Activated T-cell treated with anti-CD3 and anti-CD28 coated beads, Interleukin-2, amount 50 U/mL, for 72 hours (primary cell): ENCODE data around the gene GLYATL3. TPM values are rescaled to one million over a fixed set of nuclear protein-coding genes. Genes with fewer than 3 reads are reported as not detected.

Source experiments
- ATAC-seq, 2 donors: fragments of 150-1000 bp; cut with Tn5 transposase; replicated peaks in 1 of 2; 2 replicates each; pipeline ENCODE4 v1.10.0; 2021; ENCODE audit warnings: moderate library complexity in 2 of 2, mild to moderate bottlenecking in 1 of 2
- DNase-seq, 2 donors: peaks; one replicate each; pipeline ENCODE4 v3.0.0; 2021 to 2022; ENCODE audit warnings: mixed read lengths in 1 of 2
- H3K27ac Mint-ChIP-seq: one replicate; pipeline ENCODE4 v1.8.0; 2022; ENCODE audit warnings: mild to moderate bottlenecking, moderate library complexity, mixed read lengths
- H3K27me3 Mint-ChIP-seq: one replicate; pipeline ENCODE4 v1.8.0; 2022; ENCODE audit warnings: low read depth, mixed read lengths
- H3K36me3 Mint-ChIP-seq, 2 donors: one replicate each; pipeline ENCODE4 v1.8.0; 2022; ENCODE audit warnings: mixed read lengths in 2 of 2, mild to moderate bottlenecking in 1 of 2; ENCODE audit not compliant: insufficient read depth in 2 of 2
- H3K4me1 Mint-ChIP-seq: one replicate; pipeline ENCODE4 v1.8.0; 2022; ENCODE audit warnings: low read depth, mixed read lengths
- H3K4me3 Mint-ChIP-seq, 2 donors: one replicate each; pipeline ENCODE4 v1.8.0; 2022; ENCODE audit warnings: mild to moderate bottlenecking in 2 of 2, mixed read lengths in 2 of 2, moderate library complexity in 2 of 2
- H3K9me3 Mint-ChIP-seq, 2 donors: one replicate each; pipeline ENCODE4 v1.8.0; 2022; ENCODE audit warnings: mixed read lengths in 2 of 2
- total RNA-seq, 2 donors: library from RNA; stranded (reverse); gene quantifications; one replicate each; pipeline ENCODE4 v1.2.3, GENCODE V29; 2022

Gene GLYATL3
- total RNA-seq, 2 donors from 2014 or later, result not detected

GRCh38 chr6:49522710-49523593 lies 23.2 kb downstream of the GLYATL3 start:
- H3K4me3 Mint-ChIP-seq, result no peak overlapping the region
- ATAC-seq (no peak), DNase-seq (no peak)
- H3K27ac Mint-ChIP-seq, result no peak overlapping the region
- no peaks in the 10 kb centered on the region for H3K9me3 Mint-ChIP-seq
- no peaks in the 10 kb centered on the region for H3K27me3 Mint-ChIP-seq
- no peaks in the 10 kb centered on the region for H3K4me1 Mint-ChIP-seq
- no peaks in the 10 kb centered on the region for H3K36me3 Mint-ChIP-seq

- Mint-ChIP-seq H3K4me3 (no peak overlapping the region), H3K27me3 (no peaks in the 10 kb centered on the region), H3K36me3 (no peaks in the 10 kb centered on the region), H3K27ac (no peak overlapping the region), H3K9me3 (no peaks in the 10 kb centered on the region), H3K4me1 (no peaks in the 10 kb centered on the region)
- ATAC-seq (no peak), DNase-seq (no peak)
Measured at GRCh38 chr6:49523901-49524300, 24.2 kb downstream of the GLYATL3 start.

GRCh38 chr6:49524541-49524940 lies 24.8 kb downstream of the GLYATL3 start:
- DNase-seq (no peak), ATAC-seq (no peak)

GRCh38 chr6:49526598-49526997 lies 26.9 kb downstream of the GLYATL3 start:
- H3K4me3 Mint-ChIP-seq, result no peak overlapping the region
- peaks cover under 1% of the 10 kb centered on the region for H3K27me3 Mint-ChIP-seq
- no peaks in the 10 kb centered on the region for H3K9me3 Mint-ChIP-seq
- DNase-seq, result no peak
- H3K36me3 Mint-ChIP-seq, result no peaks in the 10 kb centered on the region
- no peak for ATAC-seq
- H3K4me1 Mint-ChIP-seq, result no peaks in the 10 kb centered on the region
- H3K27ac Mint-ChIP-seq, result no peak overlapping the region

More at GRCh38 chr6:49524541-49524940, 24.8 kb downstream of the GLYATL3 start:
- Mint-ChIP-seq H3K4me1 (no peaks in the 10 kb centered on the region), H3K9me3 (no peaks in the 10 kb centered on the region), H3K27me3 (no peaks in the 10 kb centered on the region), H3K36me3 (no peaks in the 10 kb centered on the region), H3K27ac (no peak overlapping the region), H3K4me3 (no peak overlapping the region)

GRCh38 chr6:49527320-49527719 lies 27.6 kb downstream of the GLYATL3 start:
- Mint-ChIP-seq H3K4me1 (no peaks in the 10 kb centered on the region), H3K36me3 (no peaks in the 10 kb centered on the region), H3K4me3 (no peak overlapping the region), H3K27me3 (peaks cover 8% of the 10 kb centered on the region), H3K9me3 (no peaks in the 10 kb centered on the region), H3K27ac (no peak overlapping the region)
- no peak for ATAC-seq
- DNase-seq, result no peak

GRCh38 chr6:49528571-49528970 lies 28.8 kb downstream of the GLYATL3 start:
- Mint-ChIP-seq H3K9me3 (no peaks in the 10 kb centered on the region), H3K27ac (no peak overlapping the region), H3K27me3 (peaks cover 10% of the 10 kb centered on the region), H3K36me3 (no peaks in the 10 kb centered on the region), H3K4me1 (no peaks in the 10 kb centered on the region), H3K4me3 (no peak overlapping the region)
- DNase-seq (no peak), ATAC-seq (no peak)

- peaks cover 16% of the 10 kb centered on the region for H3K27me3 Mint-ChIP-seq
- H3K9me3 Mint-ChIP-seq, result no peaks in the 10 kb centered on the region
- DNase-seq (no peak), ATAC-seq (no peak)
- no peak overlapping the region for H3K27ac Mint-ChIP-seq
- H3K36me3 Mint-ChIP-seq, result no peaks in the 10 kb centered on the region
- no peak overlapping the region for H3K4me3 Mint-ChIP-seq
- no peaks in the 10 kb centered on the region for H3K4me1 Mint-ChIP-seq
Measured at GRCh38 chr6:49530141-49530776, 30.5 kb downstream of the GLYATL3 start.

GRCh38 chr6:49531774-49532569 lies 32.2 kb downstream of the GLYATL3 start:
- H3K27me3 Mint-ChIP-seq, result peaks cover 16% of the 10 kb centered on the region
- ATAC-seq (peak; percentile 68 to 69), DNase-seq (no peak)
- H3K9me3 Mint-ChIP-seq, result no peaks in the 10 kb centered on the region
- H3K4me1 Mint-ChIP-seq, result no peaks in the 10 kb centered on the region
- peak overlapping the region; percentile 17 to 43 for H3K4me3 Mint-ChIP-seq
- no peak overlapping the region for H3K27ac Mint-ChIP-seq
- H3K36me3 Mint-ChIP-seq, result no peaks in the 10 kb centered on the region

GRCh38 chr6:49535795-49536194 lies 36.1 kb downstream of the GLYATL3 start:
- Mint-ChIP-seq H3K9me3 (no peaks in the 10 kb centered on the region), H3K27me3 (peaks cover 16% of the 10 kb centered on the region), H3K27ac (no peak overlapping the region), H3K36me3 (no peaks in the 10 kb centered on the region), H3K4me1 (no peaks in the 10 kb centered on the region), H3K4me3 (no peak overlapping the region)
- no peak for DNase-seq
- no peak for ATAC-seq

GRCh38 chr6:49539102-49539501 lies 39.4 kb downstream of the GLYATL3 start:
- ATAC-seq, result no peak
- peaks cover 6% of the 10 kb centered on the region for H3K4me1 Mint-ChIP-seq
- H3K27me3 Mint-ChIP-seq, result peaks cover 6% of the 10 kb centered on the region
- H3K9me3 Mint-ChIP-seq, result no peaks in the 10 kb centered on the region
- no peak overlapping the region for H3K4me3 Mint-ChIP-seq
- DNase-seq, result no peak
- no peak overlapping the region for H3K27ac Mint-ChIP-seq
- no peaks in the 10 kb centered on the region for H3K36me3 Mint-ChIP-seq

- H3K4me1 Mint-ChIP-seq, result peaks cover 6% of the 10 kb centered on the region
- no peaks in the 10 kb centered on the region for H3K27me3 Mint-ChIP-seq
- no peak overlapping the region for H3K4me3 Mint-ChIP-seq
- H3K27ac Mint-ChIP-seq, result no peak overlapping the region
- H3K9me3 Mint-ChIP-seq, result no peaks in the 10 kb centered on the region
- no peaks in the 10 kb centered on the region for H3K36me3 Mint-ChIP-seq
- ATAC-seq (no peak), DNase-seq (no peak)
Measured at GRCh38 chr6:49540614-49541013, 40.9 kb downstream of the GLYATL3 start.

GRCh38 chr6:49541210-49541724 lies 41.5 kb downstream of the GLYATL3 start:
- no peak for DNase-seq
- Mint-ChIP-seq H3K36me3 (no peaks in the 10 kb centered on the region), H3K27ac (no peak overlapping the region), H3K4me1 (peaks cover 6% of the 10 kb centered on the region), H3K9me3 (no peaks in the 10 kb centered on the region), H3K4me3 (no peak overlapping the region), H3K27me3 (peaks cover 1% of the 10 kb centered on the region)
- ATAC-seq, result no peak

GRCh38 chr6:49541936-49542335 lies 42.2 kb downstream of the GLYATL3 start:
- H3K27me3 Mint-ChIP-seq, result peaks cover 8% of the 10 kb centered on the region
- no peak for DNase-seq
- H3K4me3 Mint-ChIP-seq, result no peak overlapping the region
- peaks cover 6% of the 10 kb centered on the region for H3K4me1 Mint-ChIP-seq
- H3K9me3 Mint-ChIP-seq, result no peaks in the 10 kb centered on the region
- H3K36me3 Mint-ChIP-seq, result no peaks in the 10 kb centered on the region
- no peak overlapping the region for H3K27ac Mint-ChIP-seq
- ATAC-seq, result no peak
